ENCODE measurements around the gene KCNH3.
"Not testable (repeated sequence)": the region's sequence is repeated elsewhere in the genome, so short reads cannot be mapped to it uniquely, and the experiment has no call there.

The KCNH3 gene, protein sequence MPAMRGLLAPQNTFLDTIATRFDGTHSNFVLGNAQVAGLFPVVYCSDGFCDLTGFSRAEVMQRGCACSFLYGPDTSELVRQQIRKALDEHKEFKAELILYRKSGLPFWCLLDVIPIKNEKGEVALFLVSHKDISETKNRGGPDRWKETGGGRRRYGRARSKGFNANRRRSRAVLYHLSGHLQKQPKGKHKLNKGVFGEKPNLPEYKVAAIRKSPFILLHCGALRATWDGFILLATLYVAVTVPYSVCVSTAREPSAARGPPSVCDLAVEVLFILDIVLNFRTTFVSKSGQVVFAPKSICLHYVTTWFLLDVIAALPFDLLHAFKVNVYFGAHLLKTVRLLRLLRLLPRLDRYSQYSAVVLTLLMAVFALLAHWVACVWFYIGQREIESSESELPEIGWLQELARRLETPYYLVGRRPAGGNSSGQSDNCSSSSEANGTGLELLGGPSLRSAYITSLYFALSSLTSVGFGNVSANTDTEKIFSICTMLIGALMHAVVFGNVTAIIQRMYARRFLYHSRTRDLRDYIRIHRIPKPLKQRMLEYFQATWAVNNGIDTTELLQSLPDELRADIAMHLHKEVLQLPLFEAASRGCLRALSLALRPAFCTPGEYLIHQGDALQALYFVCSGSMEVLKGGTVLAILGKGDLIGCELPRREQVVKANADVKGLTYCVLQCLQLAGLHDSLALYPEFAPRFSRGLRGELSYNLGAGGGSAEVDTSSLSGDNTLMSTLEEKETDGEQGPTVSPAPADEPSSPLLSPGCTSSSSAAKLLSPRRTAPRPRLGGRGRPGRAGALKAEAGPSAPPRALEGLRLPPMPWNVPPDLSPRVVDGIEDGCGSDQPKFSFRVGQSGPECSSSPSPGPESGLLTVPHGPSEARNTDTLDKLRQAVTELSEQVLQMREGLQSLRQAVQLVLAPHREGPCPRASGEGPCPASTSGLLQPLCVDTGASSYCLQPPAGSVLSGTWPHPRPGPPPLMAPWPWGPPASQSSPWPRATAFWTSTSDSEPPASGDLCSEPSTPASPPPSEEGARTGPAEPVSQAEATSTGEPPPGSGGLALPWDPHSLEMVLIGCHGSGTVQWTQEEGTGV

DNA sequence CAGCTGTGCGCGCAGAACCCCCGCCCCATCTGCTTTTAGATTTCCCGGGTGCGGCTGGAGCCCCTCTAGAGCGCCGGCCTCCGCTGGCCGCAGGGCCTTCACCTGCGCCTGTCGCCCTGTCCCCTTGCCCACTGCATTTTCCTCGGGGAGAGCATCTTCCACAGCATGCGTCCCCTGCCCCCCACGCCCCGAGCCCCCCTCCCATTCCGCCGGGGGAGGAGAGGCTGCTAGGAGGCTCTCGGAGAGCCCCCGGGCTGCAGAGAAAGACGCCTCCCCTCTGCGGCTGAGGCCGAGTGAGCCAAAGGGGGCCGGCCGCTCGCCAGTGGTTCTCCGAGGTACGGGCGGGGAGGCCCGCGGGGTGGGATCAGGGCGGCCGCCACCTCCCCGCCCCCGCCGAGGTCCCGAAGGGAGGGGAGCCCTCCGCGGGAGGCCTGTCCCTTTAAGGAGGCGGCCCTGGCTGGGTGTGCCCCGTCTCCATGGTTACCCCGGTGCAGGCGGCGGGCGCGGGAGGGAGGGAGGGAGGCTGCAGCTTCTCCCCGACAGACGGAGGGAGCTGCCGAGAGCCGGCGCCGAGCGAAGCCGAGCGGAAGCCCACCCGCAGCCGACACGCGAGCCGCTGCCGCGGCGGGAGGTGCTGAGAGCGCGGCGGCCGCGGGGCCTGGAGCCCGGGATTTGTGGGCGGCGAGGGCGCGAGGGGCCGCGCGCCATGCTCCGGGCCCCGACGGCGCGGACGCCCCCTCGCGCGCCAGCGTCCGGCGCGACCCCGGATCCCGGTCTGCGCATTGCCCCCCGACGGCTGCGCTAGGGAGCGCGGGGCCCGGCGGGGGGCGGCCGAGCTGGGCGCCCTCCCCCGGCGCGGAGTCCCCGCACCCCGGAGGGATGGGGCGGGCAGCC is at the start of gene KCNH3:
Gene KCNH3, plus strand, starts transcription at position 521 of the 894 bp plus-strand sequence. CDS start 387 bp downstream, outside the sequence.
- DNase-seq (ENCODE audit: low read depth in 2 of 2), result peak; percentile 75 to 86

DNA sequence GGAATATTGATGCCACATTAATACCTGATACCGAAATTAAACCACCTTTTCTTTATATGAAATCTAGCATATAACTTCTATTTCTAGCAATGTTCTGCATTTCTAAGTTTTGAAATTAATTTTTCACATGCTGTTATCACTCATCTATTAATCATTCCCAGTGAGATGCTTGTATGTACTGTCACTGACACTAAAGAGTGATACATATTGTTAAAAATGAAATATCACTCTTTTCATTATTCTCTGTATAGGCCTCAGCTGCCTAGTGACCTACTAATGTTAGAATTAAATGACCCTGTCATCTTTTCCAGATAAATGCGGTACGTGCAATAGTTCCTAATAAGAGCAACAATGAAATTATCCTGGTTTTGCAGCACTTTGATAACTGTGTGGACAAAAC is 49.7 kb upstream of the KCNH3 start:
- DNase-seq (ENCODE audit: low read depth in 2 of 2), result no peak

DNA sequence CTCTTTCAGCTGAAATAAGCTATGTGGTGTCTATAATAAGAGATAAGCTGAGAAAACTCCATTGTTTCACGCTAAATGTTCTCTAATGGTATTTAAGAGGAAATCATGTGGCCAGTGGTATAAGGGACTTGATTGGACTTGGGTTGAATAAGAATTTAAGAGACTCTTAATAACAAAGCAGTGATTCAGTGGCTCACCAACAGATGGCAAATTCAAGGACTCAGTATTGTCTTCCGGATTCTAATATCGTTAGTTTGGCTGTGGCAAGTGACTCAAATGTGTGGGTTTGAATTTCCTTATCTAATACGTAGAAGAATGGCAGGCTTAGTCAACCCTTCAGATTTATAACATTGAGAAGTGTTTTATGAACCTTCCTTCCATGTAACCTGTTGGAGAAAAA is 49.1 kb upstream of the KCNH3 start:
- no peak for DNase-seq (ENCODE audit: low read depth in 2 of 2)

DNA sequence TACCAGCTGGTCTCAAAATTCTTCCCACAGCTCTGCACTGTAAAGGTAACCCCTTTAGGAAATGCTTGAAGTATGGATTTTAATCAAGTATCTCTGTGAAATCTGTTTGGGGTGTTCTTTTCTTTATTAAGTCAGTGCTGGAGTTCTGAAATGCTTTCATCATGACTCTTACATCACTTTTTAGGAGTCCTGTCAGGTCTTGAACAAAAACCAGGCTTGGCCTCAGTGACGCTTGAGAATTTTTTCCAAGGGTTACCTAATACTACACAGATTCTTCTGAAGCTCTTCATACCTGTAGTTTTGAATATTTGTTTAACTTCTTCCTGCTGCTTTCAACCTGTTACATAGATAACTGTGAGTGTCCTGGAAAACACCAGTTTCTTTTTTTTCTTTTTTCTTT is 47.0 kb upstream of the KCNH3 start:
- no peak for DNase-seq (ENCODE audit: low read depth in 2 of 2)

DNA sequence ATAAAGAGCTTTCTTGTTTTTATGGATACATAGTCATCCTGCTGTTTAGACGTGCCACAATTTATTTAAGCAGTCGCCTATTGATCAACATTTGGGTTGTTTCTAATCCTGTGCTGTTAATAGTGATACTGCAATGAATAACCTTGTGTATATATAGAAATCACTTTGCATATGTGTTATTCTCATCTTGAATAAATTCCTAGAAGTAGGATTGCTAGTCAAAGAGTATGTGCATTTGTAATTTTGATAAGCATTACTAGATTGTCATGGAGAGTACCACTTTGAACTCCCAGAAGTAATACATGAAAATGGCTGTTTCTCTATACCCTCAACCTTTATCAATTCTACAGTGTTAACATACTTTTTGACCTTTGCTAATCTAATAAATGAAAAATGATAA is 44.9 kb upstream of the KCNH3 start:
- no peak for DNase-seq (ENCODE audit: low read depth in 2 of 2)

DNA sequence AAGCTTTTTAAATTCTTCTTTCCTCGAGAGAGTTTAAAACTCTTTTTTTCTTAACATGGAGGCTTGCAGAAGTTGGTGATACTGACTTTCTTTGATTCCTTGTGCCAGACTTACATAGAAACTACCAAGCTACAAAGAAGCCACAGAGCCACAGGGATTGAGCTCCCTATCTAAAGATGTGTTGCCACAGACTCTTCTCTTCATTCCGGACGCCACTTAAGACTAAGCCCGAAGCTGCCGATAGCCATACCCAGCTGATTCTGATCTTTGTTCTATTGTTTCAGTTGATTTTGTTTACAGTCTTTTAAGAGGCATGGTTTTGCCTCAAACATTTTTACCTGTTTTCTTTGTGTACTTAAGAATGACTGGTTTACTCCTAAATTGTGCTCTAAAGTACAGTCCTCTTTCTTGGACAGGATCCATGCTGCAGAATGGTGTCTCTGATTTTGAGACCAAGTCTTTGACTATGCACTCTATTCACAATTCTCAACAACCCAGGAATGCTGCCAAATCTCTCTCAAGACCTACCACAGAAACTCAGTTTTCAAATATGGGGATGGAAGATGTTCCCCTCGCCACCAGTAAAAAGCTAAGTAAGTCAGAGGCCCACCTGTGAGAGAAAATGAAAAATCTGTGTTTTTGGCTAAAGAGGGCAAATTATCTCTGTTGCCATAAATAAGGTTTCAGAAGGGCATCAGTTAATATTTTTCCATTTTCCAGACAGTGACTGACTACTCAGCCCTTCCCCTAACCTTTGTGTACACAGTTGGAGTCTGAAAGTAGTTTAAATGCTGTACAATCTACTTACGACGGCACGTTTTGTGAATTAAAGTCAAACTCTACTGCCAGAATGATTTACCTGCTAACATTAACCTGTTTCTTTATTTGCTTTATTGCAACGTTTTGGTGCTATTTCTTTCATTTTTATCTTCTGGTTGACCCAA is 42.1 kb upstream of the KCNH3 start:
- no peak for DNase-seq (ENCODE audit: low read depth in 2 of 2)

DNA sequence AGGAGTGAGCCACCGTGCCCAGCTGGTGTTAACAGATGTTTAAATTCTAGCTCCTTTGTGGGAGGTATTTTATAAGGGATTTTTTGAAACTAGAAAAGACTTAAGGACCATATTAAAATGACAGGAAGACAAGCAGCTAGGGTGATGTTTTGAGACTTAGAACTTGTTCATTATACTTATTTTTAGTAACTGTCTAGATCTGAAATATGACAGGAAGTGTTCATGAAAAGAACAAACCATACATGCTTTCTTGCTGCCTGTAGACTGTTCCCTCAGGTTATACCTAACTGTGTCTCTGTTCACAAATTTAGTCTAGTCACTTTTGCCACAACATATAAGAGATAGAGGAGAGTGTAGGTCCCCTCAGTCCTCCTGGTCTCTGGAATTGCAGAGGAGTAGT is 36.9 kb upstream of the KCNH3 start:
- DNase-seq (ENCODE audit: low read depth in 2 of 2), result no peak

DNA sequence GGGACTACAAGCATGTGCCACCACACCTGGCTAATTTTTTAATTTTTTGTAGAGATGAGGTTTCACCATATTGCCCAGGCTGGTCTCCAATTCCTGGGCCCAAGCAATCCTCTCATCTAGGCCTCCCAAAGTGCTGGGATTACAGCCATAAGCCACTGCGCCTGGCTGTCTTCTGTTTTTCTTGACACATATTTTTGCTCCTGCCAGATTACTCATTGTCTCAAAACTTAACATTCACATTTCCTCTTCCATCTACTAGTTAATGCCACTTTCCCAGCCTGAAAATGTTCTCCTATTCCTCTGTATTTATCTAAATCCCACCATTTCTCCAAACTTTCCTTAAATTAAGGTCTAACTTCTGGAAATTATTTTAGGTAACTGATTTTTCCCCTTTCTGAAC is 36.2 kb upstream of the KCNH3 start:
- no peak for DNase-seq (ENCODE audit: low read depth in 2 of 2)

DNA sequence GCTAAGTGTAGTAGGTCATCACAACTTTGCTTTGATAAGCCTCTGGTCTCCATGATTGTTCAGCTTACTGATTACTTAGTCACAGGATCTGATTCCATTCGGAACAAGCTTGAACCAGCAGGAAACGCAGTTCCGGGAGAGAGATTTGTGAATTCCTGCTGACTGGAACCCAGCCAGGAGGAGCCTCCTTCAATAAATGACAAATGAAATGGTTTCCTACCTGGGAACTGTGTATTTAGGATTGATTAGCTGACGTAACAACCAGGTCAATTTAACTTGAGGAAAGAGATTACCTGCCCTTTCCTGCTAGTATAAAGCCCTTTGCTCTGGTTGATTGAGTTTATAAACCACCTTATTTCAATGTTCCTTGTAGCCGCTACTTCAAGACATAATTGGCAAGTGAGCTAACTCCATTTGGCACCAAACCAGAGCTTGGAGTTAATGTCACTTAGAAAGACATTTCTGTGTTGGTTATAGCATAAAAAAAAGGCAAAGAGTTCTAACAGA is 35.1 kb upstream of the KCNH3 start:
- DNase-seq (ENCODE audit: low read depth in 2 of 2), result no peak

DNA sequence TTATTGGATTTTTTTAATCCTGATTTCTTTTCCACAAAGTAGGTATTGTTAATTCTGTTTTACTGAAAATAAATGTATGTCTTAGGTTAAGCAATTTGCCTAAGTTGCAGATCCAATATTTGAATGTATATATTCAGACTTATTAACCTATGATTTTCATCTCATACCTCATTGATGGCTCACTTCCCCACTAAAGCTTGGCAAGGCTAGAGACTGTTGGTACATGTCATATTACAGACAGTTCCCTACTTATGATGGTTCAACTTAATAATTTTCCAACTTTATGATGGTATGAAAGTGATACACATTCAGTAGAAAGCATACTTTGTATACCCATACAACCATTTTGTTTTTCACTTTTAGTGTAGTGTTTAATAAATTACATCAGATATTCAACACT is 33.2 kb upstream of the KCNH3 start:
- DNase-seq (ENCODE audit: low read depth in 2 of 2), result no peak

DNA sequence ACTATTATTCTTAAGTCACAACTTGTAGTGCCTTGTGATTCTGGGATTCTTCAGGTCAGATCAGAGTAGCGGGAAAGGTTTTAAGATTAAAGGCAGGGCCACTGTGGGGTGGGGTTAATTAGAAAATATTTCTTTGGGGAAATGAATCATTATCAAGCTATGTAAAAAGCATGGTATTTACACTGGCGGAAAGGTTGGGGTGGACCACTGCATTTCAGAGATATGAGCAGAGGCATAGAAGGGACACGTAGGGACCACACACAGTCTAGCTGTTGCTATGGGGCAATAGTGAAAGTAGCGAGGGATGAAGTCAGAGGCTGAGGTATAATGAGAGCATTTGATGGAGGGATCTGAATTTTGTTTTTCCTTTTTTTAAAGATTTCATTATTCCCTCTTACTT is 31.7 kb upstream of the KCNH3 start:
- DNase-seq (ENCODE audit: low read depth in 2 of 2), result no peak

DNA sequence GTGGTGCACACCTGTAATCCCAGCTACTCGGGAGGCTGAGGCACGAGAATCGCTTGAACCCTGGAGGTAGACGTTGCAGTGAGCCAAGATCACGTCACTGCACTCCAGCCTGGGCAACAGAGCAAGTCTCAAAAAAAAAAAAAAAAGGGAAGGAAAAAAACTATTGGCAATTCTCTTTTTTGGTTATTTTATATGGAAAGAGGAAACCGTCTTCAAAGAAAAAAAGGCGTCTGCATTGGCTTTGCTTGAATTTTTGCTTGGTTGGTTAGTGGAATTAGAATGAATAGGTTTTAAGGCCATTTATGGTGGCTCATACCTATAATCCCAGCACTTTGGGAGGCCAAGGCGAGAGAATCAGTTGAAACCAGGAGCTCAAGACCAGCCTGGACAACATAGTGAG is 29.1 kb upstream of the KCNH3 start:
- DNase-seq (ENCODE audit: low read depth in 2 of 2), result not testable (repeated sequence)

DNA sequence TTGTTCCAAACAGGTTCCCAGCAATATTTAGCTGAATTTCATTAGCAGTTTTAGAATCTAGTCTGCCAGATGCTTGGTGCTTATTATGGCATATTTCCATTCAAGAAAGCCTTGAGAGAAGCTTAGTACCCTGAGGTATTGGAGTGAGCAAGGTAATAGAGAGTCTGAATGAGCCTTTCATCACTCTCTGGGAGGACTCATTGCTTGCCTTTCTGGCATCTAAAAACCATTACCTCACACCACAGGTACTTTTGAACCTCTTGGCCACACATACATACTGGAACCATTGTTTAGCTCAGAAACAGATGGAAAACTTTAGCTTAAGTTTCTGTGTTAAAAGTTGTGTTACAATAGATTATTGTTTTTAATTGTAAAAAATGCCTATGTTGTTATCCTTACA is 27.4 kb upstream of the KCNH3 start:
- no peak for DNase-seq (ENCODE audit: low read depth in 2 of 2)

DNA sequence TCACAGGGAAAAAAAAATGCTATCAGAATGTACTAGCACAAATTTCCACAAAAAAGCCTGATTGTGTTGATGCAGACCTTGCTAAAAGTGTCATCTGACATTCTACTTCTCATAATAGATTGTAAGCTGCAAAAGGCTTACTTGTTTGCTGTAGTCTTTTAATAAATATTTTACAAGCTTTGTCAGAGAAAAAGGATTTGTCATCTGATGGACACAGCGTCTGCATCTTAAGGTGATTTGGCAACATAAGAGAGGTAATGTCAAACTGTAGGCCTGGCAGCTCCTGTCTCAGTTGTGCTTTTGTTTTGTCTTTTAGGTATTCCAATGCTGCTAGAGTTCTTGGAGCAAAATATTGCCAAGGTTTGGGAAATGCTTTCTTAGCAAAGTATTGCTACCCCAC is 26.3 kb upstream of the KCNH3 start:
- DNase-seq (ENCODE audit: low read depth in 2 of 2), result no peak

DNA sequence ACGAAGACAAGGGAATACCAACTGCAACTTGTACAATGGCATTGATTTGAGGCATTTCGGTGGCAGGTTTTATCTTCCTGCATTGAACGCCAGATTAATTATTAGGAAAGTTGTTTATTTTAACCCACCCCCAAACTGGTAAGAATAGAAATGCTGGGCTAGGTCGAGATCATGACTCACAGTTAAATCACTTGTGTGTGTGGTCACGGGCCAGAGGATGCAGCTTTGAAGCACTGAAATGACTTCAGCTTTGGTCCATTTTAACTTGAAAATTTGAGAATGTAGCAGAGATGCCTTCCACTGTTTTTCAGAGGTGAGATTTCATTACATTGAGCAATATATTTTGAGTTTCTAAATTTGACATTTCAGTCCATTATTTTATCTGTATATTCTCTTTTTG is 23.6 kb upstream of the KCNH3 start:
- DNase-seq (ENCODE audit: low read depth in 2 of 2), result no peak

DNA sequence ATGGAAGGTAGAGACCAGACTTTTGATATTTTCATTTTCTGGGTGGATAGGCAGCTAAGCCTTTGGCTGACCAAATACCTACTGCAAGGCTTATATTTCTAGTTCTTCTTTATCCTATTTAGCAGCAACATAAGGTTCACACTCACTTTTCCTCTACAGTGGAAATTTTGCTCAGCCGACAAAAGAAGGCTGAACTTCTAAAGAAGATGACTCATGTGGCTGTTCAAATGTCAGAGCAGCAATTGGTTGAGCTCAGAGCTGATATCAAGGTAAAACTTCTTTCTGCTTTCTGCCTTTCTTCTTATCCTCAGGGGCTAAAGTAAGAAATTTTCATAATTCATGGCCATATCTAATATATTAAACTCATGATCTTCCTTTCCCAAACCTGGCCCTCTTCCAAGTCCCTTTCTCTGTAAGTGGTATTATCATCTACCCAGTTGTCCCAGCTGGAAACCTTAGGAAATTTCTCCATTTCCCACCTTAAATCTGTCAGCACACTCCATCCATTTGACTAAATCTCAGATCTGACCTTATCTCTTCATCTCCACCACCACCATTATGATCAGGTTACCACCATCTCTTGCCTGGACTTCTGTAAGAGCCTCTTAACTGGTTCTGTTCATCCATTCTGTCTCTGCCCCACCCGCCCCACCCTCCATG is 19.8 kb upstream of the KCNH3 start:
- no peak for DNase-seq (ENCODE audit: low read depth in 2 of 2)

DNA sequence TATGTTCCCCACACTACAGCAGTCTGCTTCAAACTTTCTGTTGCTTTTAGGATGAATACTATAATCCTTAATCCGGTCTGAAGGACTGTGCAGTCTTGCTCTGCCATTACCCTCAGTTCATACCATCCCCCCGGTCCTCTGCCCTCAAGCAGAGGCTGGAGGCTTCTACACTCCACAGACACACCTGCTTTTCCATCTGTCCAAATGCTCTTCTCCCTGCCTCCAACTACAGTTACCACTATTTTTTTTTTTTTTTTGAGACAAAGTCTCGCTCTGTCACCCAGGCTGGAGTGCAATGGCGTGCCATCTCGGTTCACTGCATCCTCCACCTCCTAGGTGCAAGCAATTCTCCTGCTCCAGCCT is 19.3 kb upstream of the KCNH3 start:
- DNase-seq (ENCODE audit: low read depth in 2 of 2), result no peak

DNA sequence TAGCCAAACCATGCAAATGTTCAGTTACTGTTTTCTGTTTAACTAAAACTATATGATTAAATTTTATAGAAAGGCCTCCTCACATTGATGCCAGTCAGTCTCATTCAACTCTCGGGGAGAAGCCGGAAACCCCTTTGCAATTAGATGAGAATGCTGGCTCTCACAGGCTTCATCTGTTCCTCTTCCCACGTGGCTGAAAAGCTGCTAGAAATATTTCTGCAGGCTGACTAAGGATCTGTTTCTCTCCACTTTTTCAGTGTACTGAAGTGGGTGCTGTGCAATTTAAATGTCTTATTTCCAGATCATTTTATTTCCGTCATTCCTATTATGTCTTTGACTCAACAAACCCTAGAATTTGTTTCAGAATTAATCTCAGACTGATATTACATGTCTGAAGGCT is 17.4 kb upstream of the KCNH3 start:
- no peak for DNase-seq (ENCODE audit: low read depth in 2 of 2)

DNA sequence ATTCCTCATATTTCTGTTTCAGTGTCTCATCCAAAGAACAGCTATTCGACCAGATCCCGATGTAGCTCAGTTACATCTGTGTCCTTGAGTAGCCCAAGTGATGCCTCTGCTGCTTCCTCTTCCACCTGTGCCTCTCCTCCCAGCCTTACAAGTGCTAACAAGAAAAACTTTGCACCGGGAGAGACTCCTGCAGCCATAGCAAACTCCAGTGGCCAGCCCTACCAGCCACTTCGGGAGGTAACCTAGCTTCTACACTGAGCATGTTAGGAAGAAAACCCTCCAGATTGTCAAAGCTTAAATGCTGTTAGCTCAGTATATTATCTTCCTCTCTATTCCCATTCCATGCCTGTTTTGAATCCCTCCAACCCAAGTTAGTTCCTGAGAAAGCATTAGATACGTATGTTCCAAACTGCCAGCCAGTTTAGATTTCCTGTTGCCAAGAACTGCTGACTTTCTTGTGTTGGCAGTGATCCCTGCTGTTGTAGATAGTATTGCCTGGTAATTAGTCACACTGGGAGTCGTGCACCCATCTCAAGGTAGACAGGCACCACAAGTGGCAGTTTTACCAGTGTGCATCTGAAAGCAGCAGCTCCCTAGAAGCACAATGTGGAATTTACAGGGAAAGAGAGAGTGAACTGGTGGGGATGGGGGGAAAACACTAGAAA is 14.0 kb upstream of the KCNH3 start:
- DNase-seq (ENCODE audit: low read depth in 2 of 2), result no peak
